GM12878 (cell line): ENCODE results near the gene PSMD13. TPM values are rescaled to one million over a fixed set of nuclear protein-coding genes. Genes with fewer than 3 reads are reported as not detected.
A peak's percentile ranks its signal among the peaks of the same experiment; 100 is the strongest.
"Not testable (repeated sequence)": the region's sequence is repeated elsewhere in the genome, so short reads cannot be mapped to it uniquely, and the experiment has no call there.

Experiments used
- ATAC-seq: fragments of 200-7000 bp; cut with Tn5 transposase; 3 replicates; pipeline ENCODE4 v1.9.1; 2020; ENCODE audit warnings: mild to moderate bottlenecking, moderate library complexity
- BruUV-seq: library from RNA; stranded (reverse); fragments of 400-500 nt; replicated peaks from 2 replicates; lab custom pipeline; 2021; lab: Mats Ljungman, UMichigan
- CTCF ChIA-PET: fragments of 300-600 bp; sonication (Branson Sonifier 250); formaldehyde crosslinking; extraction: SDS; loops from one replicate; lab custom pipeline; 2021; ENCODE audit warnings: inconsistent platforms; lab: Yijun Ruan, JAX
- POLR2A ChIA-PET: fragments of 350-600 bp; formaldehyde crosslinking; extraction: SDS; loops from one replicate; lab custom pipeline; 2021; ENCODE audit warnings: inconsistent platforms; lab: Charles Lee
- RAD21 ChIA-PET: fragments of 300-600 bp; sonication (Branson Sonifier 250); formaldehyde crosslinking; loops from one replicate; lab custom pipeline; 2023; ENCODE audit warnings: antibody characterized with exemption; ENCODE audit not compliant: unreplicated experiment; lab: Charles Lee
- SMC1A ChIA-PET: fragments of 300-600 bp; sonication (Branson Sonifier 250); formaldehyde crosslinking; loops from one replicate; lab custom pipeline; 2023; ENCODE audit not compliant: unreplicated experiment, uncharacterized antibody; lab: Charles Lee
- DNase-seq: peaks from one replicate; pipeline ENCODE4 v3.0.0-alpha.2; 2011; ENCODE audit warnings: low read depth, low spot score
- FAIRE-seq: peaks from 3 replicates; lab custom pipeline; 2011; peaks lifted over from hg19 to GRCh38; lab: Jason Lieb, UNC
- H2AFZ ChIP-seq: 2 replicates; pipeline ENCODE4 v1.6.0; 2011; ENCODE audit warnings: low read depth, low read length, control low read depth; ENCODE audit not compliant: control insufficient read depth
- H3K27ac ChIP-seq: 2 replicates; pipeline ENCODE4 v1.5.1; 2011; ENCODE audit warnings: control low read depth; ENCODE audit not compliant: control insufficient read depth, insufficient read depth
- H3K27me3 ChIP-seq, 2 experiments: replicated peaks in 1 of 2; 2 replicates each; pipeline versions ENCODE4 v1.6.0 to v1.6.1; 2011; ENCODE audit warnings: low read length in 1 of 2; ENCODE audit not compliant: control insufficient read depth in 2 of 2, insufficient read depth in 2 of 2
- H3K36me3 ChIP-seq, 2 experiments: 2 replicates each; pipeline ENCODE4 v1.5.1; 2011; ENCODE audit warnings: low read length in 1 of 2; ENCODE audit not compliant: control insufficient read depth in 2 of 2, insufficient read depth in 2 of 2
- H3K4me1 ChIP-seq: 2 replicates; pipeline ENCODE4 v1.6.1; 2011; ENCODE audit warnings: mild to moderate bottlenecking, low read length, moderate library complexity, mixed read lengths; ENCODE audit not compliant: control insufficient read depth, insufficient read depth
- H3K4me2 ChIP-seq: 2 replicates; pipeline ENCODE4 v1.6.0; 2011; ENCODE audit warnings: control low read depth; ENCODE audit not compliant: control insufficient read depth, insufficient read depth
- H3K4me3 ChIP-seq: fragments of 200-600 bp; sonication (generic); 2 replicates; pipeline ENCODE4 v1.5.1; 2016
- H3K79me2 ChIP-seq: 2 replicates; pipeline ENCODE4 v1.6.0; 2011; ENCODE audit warnings: low read length; ENCODE audit not compliant: control insufficient read depth, insufficient read depth
- H3K9ac ChIP-seq: 2 replicates; pipeline ENCODE4 v1.8.0; 2011; ENCODE audit warnings: low read length, control low read depth, mixed read lengths; ENCODE audit not compliant: control insufficient read depth, insufficient read depth
- H3K9me3 ChIP-seq: replicated peaks from 3 replicates; pipeline ENCODE4 v1.5.1; 2011; ENCODE audit warnings: mild to moderate bottlenecking, low read length; ENCODE audit not compliant: control insufficient read depth, insufficient read depth
- H4K20me1 ChIP-seq: 2 replicates; pipeline ENCODE4 v1.6.0; 2011; ENCODE audit not compliant: control insufficient read depth, insufficient read depth
- BCL11A ChIP-seq: IDR thresholded peaks from 2 replicates; pipeline ENCODE4 v1.6.1; 2011; ENCODE audit warnings: low read depth, low read length
- CBFB ChIP-seq: IDR thresholded peaks from 2 replicates; pipeline ENCODE4 v1.6.1; 2016; ENCODE audit warnings: antibody characterized with exemption, low read depth
- GATAD2B ChIP-seq: fragments of 450-650 bp; conservative IDR thresholded peaks from 2 replicates; pipeline ENCODE4 v1.6.1; 2017; ENCODE audit warnings: low read depth, mild to moderate bottlenecking, moderate library complexity
- MEF2A ChIP-seq: IDR thresholded peaks from 2 replicates; pipeline ENCODE4 v1.6.1; 2011; ENCODE audit warnings: low read depth, mild to moderate bottlenecking, low read length, moderate library complexity; ENCODE audit not compliant: insufficient read depth
- MLLT1 ChIP-seq: fragments of 450-650 bp; IDR thresholded peaks from 2 replicates; pipeline ENCODE4 v1.6.1; 2016; ENCODE audit warnings: mild to moderate bottlenecking
- NR2F1 ChIP-seq: fragments of 450-650 bp; conservative IDR thresholded peaks from 2 replicates; pipeline ENCODE4 v1.6.1; 2017; ENCODE audit warnings: mild to moderate bottlenecking
- PBX3 ChIP-seq: IDR thresholded peaks from 2 replicates; pipeline ENCODE4 v1.6.1; 2011; ENCODE audit warnings: mild to moderate bottlenecking, low read depth, low read length, moderate library complexity; ENCODE audit not compliant: insufficient replicate concordance
- RUNX3 ChIP-seq: IDR thresholded peaks from 2 replicates; pipeline ENCODE4 v1.6.1; 2012; ENCODE audit warnings: low read length, inconsistent platforms
- SMARCA5 ChIP-seq: fragments of 450-650 bp; IDR thresholded peaks from 2 replicates; pipeline ENCODE4 v1.6.1; 2017; ENCODE audit warnings: mild to moderate bottlenecking
- TCF12 ChIP-seq: IDR thresholded peaks from 2 replicates; pipeline ENCODE4 v1.6.1; 2011; ENCODE audit warnings: low read depth, mild to moderate bottlenecking, low read length
- TCF3 ChIP-seq: IDR thresholded peaks from 2 replicates; pipeline ENCODE4 v1.6.1; 2012; ENCODE audit warnings: low read depth, mild to moderate bottlenecking, low read length, borderline replicate concordance; ENCODE audit not compliant: insufficient read depth
- YY1 ChIP-seq: IDR thresholded peaks from 2 replicates; pipeline ENCODE4 v1.6.1; 2011; ENCODE audit warnings: low read depth, mild to moderate bottlenecking, low read length
- ZNF217 ChIP-seq: fragments of 450-650 bp; IDR thresholded peaks from 2 replicates; pipeline ENCODE4 v1.6.1; 2017; ENCODE audit warnings: antibody characterized with exemption, mild to moderate bottlenecking
- WGBS: methylation state at CpG from one replicate; pipeline ENCODE4 v1.1.6; 2016; ENCODE audit warnings: low lambda C conversion rate; ENCODE audit not compliant: insufficient replicate concordance, insufficient coverage; ENCODE audit errors: missing lambda C conversion rate; 5-methylcytosine and 5-hydroxymethylcytosine counted together
- in situ Hi-C: fragments of 300-500 bp; cut with MboI; formaldehyde crosslinking; loops from 9 replicates; pipeline ENCODE4 v1.14.3; 2018; ENCODE audit warnings: mixed read lengths
- intact Hi-C: fragments of 100-400 bp; cut with micrococcal nuclease; formaldehyde crosslinking; loops from one replicate; pipeline ENCODE4 v1.14.2; 2022; ENCODE audit not compliant: unreplicated experiment
- polyA plus RNA-seq, 11 experiments: library from polyadenylated mRNA; depleted of rRNA in 4 of 11; unstranded in 6 of 11; stranded (reverse) in 5 of 11; fragments of >200 nt; fragmentation: Nextera tagmentation in 4 of 11; fragmentation: Illumina TruSeq in 1 of 11; extraction: Ambion mirVana in 4 of 11; extraction: Trizol in 1 of 11; gene quantifications; 1 replicate in 1 of 11; 2 replicates in 10 of 11; pipeline versions ENCODE4 v1.2.1 to v1.2.3, GENCODE V29; 2011 to 2016; ENCODE audit warnings: inconsistent platforms in 2 of 11, missing spikeins in 2 of 11, low read depth in 1 of 11
- total RNA-seq, 4 experiments: library from RNA; depleted of rRNA in 3 of 4; stranded (reverse); fragments of >200 nt in 3 of 4; fragmentation: Illumina TruSeq in 1 of 4; extraction: Trizol in 1 of 4; gene quantifications; 2 replicates each; pipeline versions ENCODE4 v1.2.1 to v1.2.3, GENCODE V29; 2013 to 2021
- TF ChIP-seq, protein P1 (sequence below): fragments of 450-650 bp; IDR thresholded peaks from 2 replicates; pipeline ENCODE4 v1.6.1; 2016; ENCODE audit warnings: mild to moderate bottlenecking, moderate library complexity, borderline replicate concordance

PSMD13 gene
- total and polyA plus RNA-seq, 10 of the 15 experiments (the other 5 are each of a cell fraction or from before 2014, with no cell fraction given): 141 to 303 (median 177) TPM

- SMC1A ChIA-PET: interaction anchor here (0.7 to 2.7 kb wide), 8 partner anchors 18 to 87 kb away, joined by 3 to 8 read pairs (median 4); partner anchors contain the start of genes BET1L and RIC8A
- H3K9me3 ChIP-seq, in situ Hi-C loops, FAIRE-seq, H4K20me1 ChIP-seq, H3K79me2 ChIP-seq, H3K27me3 ChIP-seq, H2AFZ ChIP-seq, H3K36me3 ChIP-seq: not testable (repeated sequence)
- RAD21 ChIA-PET: interaction anchor here (0.7 to 2.2 kb wide), 9 partner anchors 11 to 139 kb away, joined by 3 to 36 read pairs (median 5); partner anchors contain the start of genes BET1L, PSMD13 and RIC8A
- POLR2A ChIA-PET: interaction anchor here (0.6 to 2.5 kb wide), 9 partner anchors 18 to 86 kb away, joined by 3 to 35 read pairs (median 10); partner anchors contain the start of genes BET1L, PGGHG and RIC8A
- DNase-seq (peak; percentile 65), ATAC-seq (peak; percentile 82)
- Histone ChIP-seq H3K4me2 (peak overlapping the region; percentile 89), H3K4me1 (peaks cover 14% of the 10 kb centered on the region), H3K27ac (peak overlapping the region; percentile 88), H3K4me3 (peak overlapping the region; percentile 78), H3K9ac (peak overlapping the region; percentile 71)
- WGBS: 2% methylated on average over 16 of the region's 16 CpGs
- intact Hi-C loops: loop anchor here (1.0 to 10.0 kb wide), 4 partner anchors 32 to 86 kb away; partner anchors contain the start of genes BET1L, PSMD13, RIC8A and SIRT3
- CTCF ChIA-PET: interaction anchor here (0.7 to 4.2 kb wide), 8 partner anchors 11 to 175 kb away, joined by 3 to 37 read pairs (median 4); no protein-coding TSS in a partner anchor
- BruUV-seq: TSS peak; percentile 100
- TF ChIP-seq NR2F1 (peak; percentile 44; the same call in 1 of the 2 replicates), TCF12 (peak; percentile 95), GATAD2B (peak; percentile 52; the same call in 1 of the 2 replicates), TCF3 (peak; percentile 86), SMARCA5 (peak; percentile 88; the same call in 1 of the 2 replicates), BCL11A (peak; percentile 53; the same call in 1 of the 2 replicates), ZNF217 (0 out of 2 replicates have a peak, but pooled peaks have one; percentile 30), MEF2A (peak; percentile 34; the same call in 1 of the 2 replicates), RUNX3 (peak; percentile 86), CBFB (0 out of 2 replicates have a peak, but pooled peaks have one; percentile 20), PBX3 (peak; percentile 53), MLLT1 (0 out of 2 replicates have a peak, but pooled peaks have one; percentile 27), YY1 (0 out of 2 replicates have a peak, but pooled peaks have one; percentile 10)
- TF ChIP-seq, protein P1, sequence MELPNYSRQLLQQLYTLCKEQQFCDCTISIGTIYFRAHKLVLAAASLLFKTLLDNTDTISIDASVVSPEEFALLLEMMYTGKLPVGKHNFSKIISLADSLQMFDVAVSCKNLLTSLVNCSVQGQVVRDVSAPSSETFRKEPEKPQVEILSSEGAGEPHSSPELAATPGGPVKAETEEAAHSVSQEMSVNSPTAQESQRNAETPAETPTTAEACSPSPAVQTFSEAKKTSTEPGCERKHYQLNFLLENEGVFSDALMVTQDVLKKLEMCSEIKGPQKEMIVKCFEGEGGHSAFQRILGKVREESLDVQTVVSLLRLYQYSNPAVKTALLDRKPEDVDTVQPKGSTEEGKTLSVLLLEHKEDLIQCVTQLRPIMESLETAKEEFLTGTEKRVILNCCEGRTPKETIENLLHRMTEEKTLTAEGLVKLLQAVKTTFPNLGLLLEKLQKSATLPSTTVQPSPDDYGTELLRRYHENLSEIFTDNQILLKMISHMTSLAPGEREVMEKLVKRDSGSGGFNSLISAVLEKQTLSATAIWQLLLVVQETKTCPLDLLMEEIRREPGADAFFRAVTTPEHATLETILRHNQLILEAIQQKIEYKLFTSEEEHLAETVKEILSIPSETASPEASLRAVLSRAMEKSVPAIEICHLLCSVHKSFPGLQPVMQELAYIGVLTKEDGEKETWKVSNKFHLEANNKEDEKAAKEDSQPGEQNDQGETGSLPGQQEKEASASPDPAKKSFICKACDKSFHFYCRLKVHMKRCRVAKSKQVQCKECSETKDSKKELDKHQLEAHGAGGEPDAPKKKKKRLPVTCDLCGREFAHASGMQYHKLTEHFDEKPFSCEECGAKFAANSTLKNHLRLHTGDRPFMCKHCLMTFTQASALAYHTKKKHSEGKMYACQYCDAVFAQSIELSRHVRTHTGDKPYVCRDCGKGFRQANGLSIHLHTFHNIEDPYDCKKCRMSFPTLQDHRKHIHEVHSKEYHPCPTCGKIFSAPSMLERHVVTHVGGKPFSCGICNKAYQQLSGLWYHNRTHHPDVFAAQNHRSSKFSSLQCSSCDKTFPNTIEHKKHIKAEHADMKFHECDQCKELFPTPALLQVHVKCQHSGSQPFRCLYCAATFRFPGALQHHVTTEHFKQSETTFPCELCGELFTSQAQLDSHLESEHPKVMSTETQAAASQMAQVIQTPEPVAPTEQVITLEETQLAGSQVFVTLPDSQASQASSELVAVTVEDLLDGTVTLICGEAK: peak; percentile 18; the same call in 1 of the 2 replicates
Measured at GRCh38 chr11:268716-269145, 32.0 kb downstream of the PSMD13 start.
